K562 (cell line): ENCODE measurements around the gene CNTN6. TPM values are rescaled to one million over a fixed set of nuclear protein-coding genes. Genes with fewer than 3 reads are reported as not detected.

Experiments used
- ATAC-seq: fragments of 200-7000 bp; cut with Tn5 transposase; 3 replicates; pipeline ENCODE4 v1.9.1; 2020; ENCODE audit warnings: moderate library complexity
- BruUV-seq: library from RNA; stranded (reverse); fragments of 400-500 nt; replicated peaks from 2 replicates; lab custom pipeline; 2021; lab: Mats Ljungman, UMichigan
- CTCF ChIA-PET: fragments of 300-600 bp; formaldehyde crosslinking; extraction: SDS; loops from one replicate; lab custom pipeline; 2021; ENCODE audit warnings: low intra/inter-chr PET ratio; lab: Yijun Ruan, JAX
- POLR2A ChIA-PET: fragments of 300-600, 350-650 bp; sonication (Branson Sonifier 250); formaldehyde crosslinking; extraction: SDS; loops from one replicate; lab custom pipeline; 2021; ENCODE audit warnings: antibody characterized with exemption, inconsistent platforms; lab: Yijun Ruan, JAX
- DNase-seq, 4 experiments: peaks; one replicate each; pipeline versions ENCODE4 v3.0.0 to v3.0.0-alpha.2; 2011 to 2018; ENCODE audit warnings: low spot score in 3 of 4, mixed read lengths in 3 of 4; ENCODE audit errors: extremely low read depth in 1 of 4
- FAIRE-seq: peaks from 2 replicates; lab custom pipeline; 2011; peaks lifted over from hg19 to GRCh38; lab: Jason Lieb, UNC
- H2AFZ ChIP-seq: 2 replicates; pipeline ENCODE4 v1.6.0; 2011; ENCODE audit warnings: low read depth, low read length, control low read depth, inconsistent platforms
- H3K27ac ChIP-seq: fragments of 200-600 bp; 3 replicates; pipeline ENCODE4 v1.8.0; 2011; ENCODE audit warnings: low read depth, mild to moderate bottlenecking, control low read depth, inconsistent platforms, low read length, moderate library complexity, mixed read lengths; ENCODE audit errors: extremely low read depth
- H3K27me3 ChIP-seq, 2 experiments: fragments of 300-600 bp in 1 of 2; 2 replicates in 1 of 2; 3 replicates in 1 of 2; pipeline versions ENCODE4 v1.6.0 to v1.8.0; 2011; ENCODE audit warnings: inconsistent platforms in 2 of 2, low read length in 2 of 2, mild to moderate bottlenecking in 1 of 2, mixed read lengths in 1 of 2, moderate library complexity in 1 of 2; ENCODE audit not compliant: control insufficient read depth in 2 of 2, insufficient read depth in 2 of 2
- H3K36me3 ChIP-seq: fragments of 300-600 bp; 3 replicates; pipeline ENCODE4 v1.8.0; 2011; ENCODE audit warnings: mild to moderate bottlenecking, low read length, inconsistent platforms; ENCODE audit not compliant: control insufficient read depth, insufficient read depth
- H3K4me1 ChIP-seq, 2 experiments: fragments of 200-600 bp in 1 of 2; replicated peaks in 1 of 2; 2 replicates in 1 of 2; 3 replicates in 1 of 2; pipeline versions ENCODE4 v1.5.1 to v1.8.0; 2011; ENCODE audit warnings: inconsistent platforms in 2 of 2, low read length in 2 of 2, mild to moderate bottlenecking in 1 of 2, mixed read lengths in 1 of 2, moderate library complexity in 1 of 2; ENCODE audit not compliant: control insufficient read depth in 2 of 2, insufficient read depth in 2 of 2
- H3K4me2 ChIP-seq: 2 replicates; pipeline ENCODE4 v1.6.1; 2011; ENCODE audit warnings: low read length, control low read depth, inconsistent platforms, mixed read lengths; ENCODE audit not compliant: insufficient read depth
- H3K4me3 ChIP-seq: fragments of 200-600 bp; sonication (generic), shearing (Covaris generic); 2 replicates; pipeline ENCODE4 v1.5.1; 2016; ENCODE audit warnings: control low read depth, inconsistent platforms
- H3K79me2 ChIP-seq: fragments of 200-600 bp; 3 replicates; pipeline ENCODE4 v1.8.0; 2011; ENCODE audit warnings: low read length, inconsistent platforms; ENCODE audit not compliant: control insufficient read depth, insufficient read depth
- H3K9ac ChIP-seq, 2 experiments: 2 replicates each; pipeline versions ENCODE4 v1.6.0 to v1.6.1; 2011; ENCODE audit warnings: low read depth in 2 of 2, low read length in 2 of 2, control low read depth in 1 of 2, inconsistent platforms in 1 of 2, mild to moderate bottlenecking in 1 of 2, mixed read lengths in 1 of 2; ENCODE audit not compliant: insufficient read depth in 1 of 2
- H3K9me1 ChIP-seq: one replicate; pipeline ENCODE4 v1.6.0; 2011; ENCODE audit warnings: inconsistent platforms, mild to moderate bottlenecking, low read length, moderate library complexity; ENCODE audit not compliant: control insufficient read depth, insufficient read depth
- H3K9me3 ChIP-seq: replicated peaks from 2 replicates; pipeline ENCODE4 v1.5.1; 2011; ENCODE audit warnings: low read depth, low read length, inconsistent platforms; ENCODE audit not compliant: control insufficient read depth, insufficient read depth
- H4K20me1 ChIP-seq: replicated peaks from 2 replicates; pipeline ENCODE4 v1.6.1; 2011; ENCODE audit warnings: low read length, inconsistent platforms, mixed read lengths; ENCODE audit not compliant: control insufficient read depth, insufficient read depth
- FOXJ2 ChIP-seq: fragments of 200-800 bp; sonication (Bioruptor generic); IDR thresholded peaks from 2 replicates; pipeline ENCODE4 v1.6.1; 2016; ENCODE audit warnings: missing genetic modification characterization, missing compliant biosample characterization
- KAT2B ChIP-seq: IDR thresholded peaks from one replicate; pipeline ENCODE4 v1.6.1; 2012; ENCODE audit warnings: low read depth, mild to moderate bottlenecking, control low read depth, inconsistent platforms, low read length, moderate library complexity
- NBN ChIP-seq: fragments of 450-650 bp; IDR thresholded peaks from 2 replicates; pipeline ENCODE4 v1.6.1; 2016; ENCODE audit warnings: low read depth, mild to moderate bottlenecking
- SMARCE1 ChIP-seq: fragments of 450-650 bp; IDR thresholded peaks from 2 replicates; pipeline ENCODE4 v1.7.1; 2016; ENCODE audit warnings: mild to moderate bottlenecking
- SP1 ChIP-seq: sonication (generic); formaldehyde crosslinking; IDR thresholded peaks from 2 replicates; pipeline ENCODE4 v1.8.1; 2022; ENCODE audit warnings: mild to moderate bottlenecking, missing genetic modification reagents
- SRSF9 ChIP-seq: fragments of 200-400 bp; formaldehyde crosslinking; IDR thresholded peaks from 2 replicates; pipeline ENCODE4 v1.6.1; 2017; ENCODE audit warnings: low read depth, low read length, borderline replicate concordance
- ZKSCAN1 ChIP-seq: fragments of 150-350 bp; IDR thresholded peaks from 2 replicates; pipeline ENCODE4 v1.6.1; 2016; ENCODE audit warnings: low read depth, low read length
- ZNF143 ChIP-seq: sonication (generic); formaldehyde crosslinking; IDR thresholded peaks from 2 replicates; pipeline ENCODE4 v1.9.0; 2022; ENCODE audit warnings: mild to moderate bottlenecking, missing genetic modification reagents
- ZNF280B ChIP-seq: fragments of 250-450 bp; sonication (Bioruptor Pico); IDR thresholded peaks from 2 replicates; pipeline ENCODE4 v1.5.1; 2021; ENCODE audit warnings: mild to moderate bottlenecking
- WGBS: fragments of 100-300 bp; shearing (Covaris generic); methylation state at CpG from one replicate; pipeline ENCODE4 v1.1.6; 2016; ENCODE audit warnings: low coverage, mixed read lengths; ENCODE audit not compliant: insufficient coverage; ENCODE audit errors: missing lambda C conversion rate; 5-methylcytosine and 5-hydroxymethylcytosine counted together
- in situ Hi-C: fragments of 300-500 bp; cut with MboI; formaldehyde crosslinking; loops from 4 replicates; pipeline ENCODE4 v1.15.0; 2018; ENCODE audit warnings: inconsistent platforms, mixed read lengths
- intact Hi-C: fragments of 100-400 bp; cut with micrococcal nuclease; formaldehyde crosslinking; loops from 2 replicates; pipeline ENCODE4 v1.14.2; 2022
- polyA plus RNA-seq, 8 experiments: library from polyadenylated mRNA; depleted of rRNA in 4 of 8; stranded (reverse) in 5 of 8; unstranded in 3 of 8; fragments of >200 nt; fragmentation: Nextera tagmentation in 2 of 8; fragmentation: Illumina TruSeq in 1 of 8; extraction: Ambion mirVana in 2 of 8; extraction: Trizol in 1 of 8; gene quantifications; 2 replicates each; pipeline versions ENCODE4 v1.2.1 to v1.2.3, GENCODE V29; 2011 to 2014; ENCODE audit warnings: inconsistent platforms in 1 of 8, missing spikeins in 1 of 8
- total RNA-seq, 7 experiments: library from RNA; depleted of rRNA in 6 of 7; stranded (reverse); fragments of >200 nt in 6 of 7; fragmentation: Illumina TruSeq in 2 of 7; extraction: Trizol in 2 of 7; gene quantifications; 2 replicates each; pipeline versions ENCODE4 v1.2.1 to v1.2.3, GENCODE V29; 2011 to 2021; ENCODE audit warnings: low replicate concordance in 1 of 7
- TF ChIP-seq, protein P1 (sequence below): fragments of 250-450 bp; sonication (Bioruptor Pico); IDR thresholded peaks from 2 replicates; pipeline ENCODE4 v1.4.0; 2020; ENCODE audit warnings: mild to moderate bottlenecking, moderate library complexity, borderline replicate concordance

CNTN6 gene
- total and polyA plus RNA-seq, 9 of the 15 experiments (the other 6 are each of a cell fraction or from before 2014, with no cell fraction given), result not detected

GRCh38 chr3:1318296-1319005 lies 225.6 kb downstream of the CNTN6 start:
- 0% methylated on average over 6 of the region's 6 CpGs for WGBS
- Histone ChIP-seq H3K9me3 (no peaks in the 10 kb centered on the region; the same call in 1 of the 2 replicates), H4K20me1 (no peaks in the 10 kb centered on the region), H3K9me1 (no peaks in the 10 kb centered on the region), H3K4me2 (no peak overlapping the region), H2AFZ (no peak overlapping the region), H3K4me3 (no peak overlapping the region), H3K36me3 (no peaks in the 10 kb centered on the region)
- no peak for DNase-seq
- TF ChIP-seq SP1 (no peak), FOXJ2 (tag) (no peak), ZNF280B (CRISPR knock-in tag) (no peak), ZKSCAN1 (no peak), KAT2B (no peak), SRSF9 (no peak), ZNF143 (CRISPR knock-in tag) (no peak), SMARCE1 (no peak), NBN (no peak)
- TF ChIP-seq, protein P1, sequence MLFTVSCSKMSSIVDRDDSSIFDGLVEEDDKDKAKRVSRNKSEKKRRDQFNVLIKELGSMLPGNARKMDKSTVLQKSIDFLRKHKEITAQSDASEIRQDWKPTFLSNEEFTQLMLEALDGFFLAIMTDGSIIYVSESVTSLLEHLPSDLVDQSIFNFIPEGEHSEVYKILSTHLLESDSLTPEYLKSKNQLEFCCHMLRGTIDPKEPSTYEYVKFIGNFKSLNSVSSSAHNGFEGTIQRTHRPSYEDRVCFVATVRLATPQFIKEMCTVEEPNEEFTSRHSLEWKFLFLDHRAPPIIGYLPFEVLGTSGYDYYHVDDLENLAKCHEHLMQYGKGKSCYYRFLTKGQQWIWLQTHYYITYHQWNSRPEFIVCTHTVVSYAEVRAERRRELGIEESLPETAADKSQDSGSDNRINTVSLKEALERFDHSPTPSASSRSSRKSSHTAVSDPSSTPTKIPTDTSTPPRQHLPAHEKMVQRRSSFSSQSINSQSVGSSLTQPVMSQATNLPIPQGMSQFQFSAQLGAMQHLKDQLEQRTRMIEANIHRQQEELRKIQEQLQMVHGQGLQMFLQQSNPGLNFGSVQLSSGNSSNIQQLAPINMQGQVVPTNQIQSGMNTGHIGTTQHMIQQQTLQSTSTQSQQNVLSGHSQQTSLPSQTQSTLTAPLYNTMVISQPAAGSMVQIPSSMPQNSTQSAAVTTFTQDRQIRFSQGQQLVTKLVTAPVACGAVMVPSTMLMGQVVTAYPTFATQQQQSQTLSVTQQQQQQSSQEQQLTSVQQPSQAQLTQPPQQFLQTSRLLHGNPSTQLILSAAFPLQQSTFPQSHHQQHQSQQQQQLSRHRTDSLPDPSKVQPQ (CRISPR knock-in tag), result no peak
- TF ChIP-seq, all 486 proteins: peak for 0
- Histone ChIP-seq H3K79me2 (no peaks in the 10 kb centered on the region), H3K4me1 (no peaks in the 10 kb centered on the region), H3K9ac (no peak overlapping the region), H3K27ac (no peak overlapping the region), H3K27me3 (no peaks in the 10 kb centered on the region)
- in situ Hi-C loops, result no loop called here
- intact Hi-C loops, result no loop called here
- ChIA-PET CTCF (no interaction called here), POLR2A (no interaction called here)
- FAIRE-seq (no peak), ATAC-seq (no peak)
- BruUV-seq, result no TSS peak
